Fibroblast of upper back skin (primary cell): ENCODE measurements around the gene FAM229A.
"Not testable (repeated sequence)": the region's sequence is repeated elsewhere in the genome, so short reads cannot be mapped to it uniquely, and the experiment has no call there.

Experiments used
- DNase-seq: peaks from one replicate; pipeline ENCODE4 v3.0.0-alpha.2; 2013

The FAM229A gene

DNA sequence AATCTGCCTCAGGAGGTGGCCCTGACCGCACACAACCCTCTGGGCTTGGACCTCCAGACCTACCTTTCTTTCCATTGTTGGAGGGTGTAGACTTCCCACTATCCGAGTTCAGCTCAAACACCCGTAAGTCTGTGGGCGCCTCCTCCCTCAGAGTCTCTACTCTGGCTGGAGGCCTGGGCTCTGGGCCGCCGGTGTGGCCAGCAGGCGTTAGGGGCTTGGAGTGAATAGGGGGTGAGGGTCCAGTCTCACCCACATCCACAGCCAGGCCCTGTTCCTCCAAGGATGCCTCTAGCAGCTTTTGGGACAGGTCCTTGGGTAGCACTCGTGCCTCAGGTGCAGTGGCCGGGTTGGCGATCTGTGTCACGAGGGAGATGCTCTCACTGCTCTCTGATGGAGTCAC lies 13.9 kb upstream of the FAM229A start:
- no peak for DNase-seq

DNA sequence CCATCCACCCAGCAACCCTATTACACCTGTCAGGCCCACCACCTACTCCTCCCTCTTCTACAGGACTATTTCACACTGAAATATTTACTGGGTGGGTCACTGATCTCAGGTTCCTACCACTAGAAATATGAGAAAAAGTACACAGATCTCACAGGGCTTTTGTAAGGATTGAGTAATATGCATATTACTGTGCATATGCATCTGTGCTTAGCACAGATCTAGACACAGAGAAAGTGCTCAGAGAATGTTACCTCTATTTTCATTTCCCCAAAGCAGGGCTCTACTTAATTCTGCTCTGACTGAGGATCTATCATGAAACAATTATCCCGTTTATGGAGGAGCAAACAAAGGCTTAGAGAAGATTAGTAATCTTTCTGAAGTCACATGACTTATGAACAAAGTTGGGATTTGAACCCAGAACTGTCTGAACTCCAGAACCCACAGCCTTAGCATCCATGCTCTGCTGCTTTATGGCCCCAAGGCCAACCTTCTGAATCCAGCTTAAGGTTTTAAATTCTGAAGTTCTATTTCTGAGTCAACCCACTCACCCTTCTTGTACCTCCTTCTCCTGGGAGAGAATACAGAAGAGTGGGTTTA lies 11.8 kb upstream of the FAM229A start:
- no peak for DNase-seq

DNA sequence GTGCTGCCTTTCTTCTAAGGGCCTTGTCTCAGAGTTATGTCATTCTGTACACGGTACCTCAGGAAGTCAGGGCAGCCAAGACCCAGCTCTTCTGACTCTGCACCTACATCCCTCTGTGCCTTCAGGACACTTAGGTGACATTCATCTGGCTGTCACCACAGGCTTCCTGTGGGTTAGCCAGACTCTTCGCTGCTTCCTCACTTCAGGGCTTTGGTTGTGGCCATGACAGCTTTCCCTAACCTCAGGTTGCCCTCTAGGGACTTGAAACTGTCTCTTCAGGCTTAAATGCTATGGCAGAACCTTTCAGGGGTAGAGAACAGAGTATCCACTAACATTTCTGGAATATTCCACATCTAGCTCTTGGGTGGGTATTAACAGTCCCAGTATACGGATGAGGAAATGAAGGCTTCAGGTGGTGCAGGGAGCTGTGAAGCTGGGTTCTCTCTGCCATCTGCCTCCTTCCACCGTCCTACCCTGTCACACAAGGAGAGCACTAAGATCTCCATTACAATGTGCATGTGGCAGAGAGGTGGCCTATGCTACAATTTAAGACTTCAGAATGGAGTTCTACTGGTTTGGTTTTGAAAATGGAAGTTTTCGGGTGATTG lies 10.0 kb upstream of the FAM229A start:
- DNase-seq, result no peak

DNA sequence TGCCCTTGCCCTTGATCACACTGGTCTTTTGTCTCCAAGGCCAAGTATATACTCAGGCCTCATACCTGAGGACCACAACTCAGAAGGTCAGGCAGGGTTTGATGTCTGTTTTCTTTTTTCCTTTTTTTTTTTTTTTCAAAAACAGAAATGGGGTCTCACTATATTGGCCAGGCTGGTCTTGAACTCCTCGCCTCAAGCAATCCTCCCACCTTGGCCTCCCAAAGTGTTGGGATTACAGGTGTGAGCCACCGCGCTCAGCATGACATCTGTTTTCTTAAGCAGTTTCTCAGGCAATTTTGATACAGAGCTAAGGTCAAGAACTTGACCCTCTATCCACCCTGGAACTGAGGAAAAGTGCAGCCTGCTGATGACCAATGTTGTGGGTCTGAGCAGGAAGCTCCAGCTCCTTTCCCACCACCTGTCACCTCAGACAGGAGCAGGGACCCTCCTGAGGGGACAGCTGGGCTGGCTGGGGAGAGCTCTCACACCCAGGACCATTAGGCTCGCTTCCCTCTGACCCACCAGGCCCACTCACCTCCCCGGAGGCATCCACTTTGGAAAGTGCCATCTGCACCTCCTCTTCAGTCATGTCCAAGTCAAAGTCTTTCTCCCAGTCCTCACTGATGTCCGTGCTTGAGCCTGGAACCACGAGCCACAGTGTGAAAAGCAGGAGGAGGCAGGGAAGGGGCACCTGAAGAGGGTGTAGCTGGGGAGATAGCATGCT lies 5.8 kb upstream of the FAM229A start:
- DNase-seq, result no peak

DNA sequence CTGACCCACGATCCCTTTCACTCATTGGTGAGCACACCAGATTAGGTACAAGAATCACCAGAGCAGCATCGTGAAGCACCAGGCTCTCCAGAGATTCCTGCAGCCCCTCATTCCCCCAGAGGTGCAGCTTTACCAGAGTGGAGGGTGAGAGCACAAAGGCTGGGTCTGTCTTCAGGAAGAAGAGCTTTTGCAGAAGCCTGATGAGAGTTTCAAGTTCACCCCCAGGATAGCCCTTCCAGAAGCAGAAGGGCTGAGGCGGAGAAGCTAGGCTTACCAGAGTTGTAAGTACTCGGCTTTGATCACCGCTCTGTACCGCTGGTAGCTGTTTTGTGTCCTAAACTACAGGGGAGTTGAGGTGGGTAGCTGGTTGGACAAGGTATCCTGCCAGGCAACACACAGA lies 3.2 kb upstream of the FAM229A start:
- no peak for DNase-seq

DNA sequence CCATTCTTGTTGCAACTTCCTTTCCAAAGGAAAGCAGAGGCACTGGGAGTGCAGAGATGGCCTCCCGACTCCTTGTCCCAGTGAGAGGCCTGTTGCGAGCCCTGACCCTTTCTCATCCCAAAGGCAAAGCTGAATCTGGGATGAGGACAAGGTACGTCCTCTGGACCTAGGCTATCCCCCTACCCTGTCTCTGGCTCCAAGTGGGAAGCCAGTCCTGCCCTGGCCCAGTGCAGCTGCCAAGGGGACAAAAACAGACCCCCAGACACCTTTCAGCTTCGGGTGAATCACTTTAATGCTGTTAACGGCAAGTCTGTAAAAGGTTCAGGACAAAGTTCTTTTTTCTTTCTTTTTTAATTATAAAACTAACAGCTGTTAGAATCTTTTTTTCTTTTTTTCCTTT lies 2.6 kb upstream of the FAM229A start:
- DNase-seq, result no peak

DNA sequence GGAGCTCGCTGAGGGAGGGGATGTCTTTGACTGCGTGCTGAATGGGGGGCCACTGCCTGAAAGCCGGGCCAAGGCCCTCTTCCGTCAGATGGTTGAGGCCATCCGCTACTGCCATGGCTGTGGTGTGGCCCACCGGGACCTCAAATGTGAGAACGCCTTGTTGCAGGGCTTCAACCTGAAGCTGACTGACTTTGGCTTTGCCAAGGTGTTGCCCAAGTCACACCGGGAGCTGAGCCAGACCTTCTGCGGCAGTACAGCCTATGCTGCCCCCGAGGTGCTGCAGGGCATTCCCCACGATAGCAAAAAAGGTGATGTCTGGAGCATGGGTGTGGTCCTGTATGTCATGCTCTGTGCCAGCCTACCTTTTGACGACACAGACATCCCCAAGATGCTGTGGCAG lies 1.4 kb upstream of the FAM229A start:
- no peak for DNase-seq

DNA sequence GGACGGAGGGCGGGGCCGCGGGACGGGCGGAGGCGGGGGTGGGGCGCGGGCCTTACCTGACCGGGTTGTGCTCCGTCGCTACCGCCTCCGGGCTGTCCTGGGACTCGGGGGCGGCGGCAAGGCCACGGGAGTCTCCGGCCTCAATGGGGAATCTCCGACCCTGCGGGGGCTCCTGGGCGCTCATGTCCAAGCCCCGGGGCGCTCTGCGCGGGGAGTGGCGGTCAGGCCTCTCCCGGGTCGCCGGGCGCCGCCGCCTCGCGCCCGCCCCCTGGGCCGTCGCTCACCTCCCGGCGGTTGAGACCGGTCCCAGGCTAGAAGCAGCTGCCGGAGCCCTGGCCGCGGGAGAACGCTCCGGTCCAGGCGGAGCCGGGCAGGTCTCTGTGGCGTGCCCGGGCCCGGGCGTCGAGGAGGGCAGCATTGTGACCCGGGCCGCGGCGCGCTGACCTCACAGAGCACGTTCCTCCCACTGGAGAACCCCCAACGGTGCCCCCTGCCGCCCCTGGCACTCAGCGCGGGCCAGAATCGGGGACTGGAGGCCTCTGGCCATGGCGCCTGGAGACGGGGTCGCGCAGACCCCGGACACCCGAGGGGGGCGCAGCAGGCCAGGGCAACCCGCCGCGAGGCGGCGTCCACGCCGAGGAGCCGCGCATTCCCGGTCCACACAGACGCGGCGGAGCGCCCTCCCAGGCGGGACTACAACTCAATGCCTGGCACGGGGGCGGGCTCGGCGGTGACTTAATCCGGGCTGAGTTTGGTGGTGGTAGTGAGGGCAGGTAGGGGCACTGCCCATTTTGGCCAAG lies 411 bp downstream of the FAM229A start:
- peak; percentile 26 for DNase-seq

DNA sequence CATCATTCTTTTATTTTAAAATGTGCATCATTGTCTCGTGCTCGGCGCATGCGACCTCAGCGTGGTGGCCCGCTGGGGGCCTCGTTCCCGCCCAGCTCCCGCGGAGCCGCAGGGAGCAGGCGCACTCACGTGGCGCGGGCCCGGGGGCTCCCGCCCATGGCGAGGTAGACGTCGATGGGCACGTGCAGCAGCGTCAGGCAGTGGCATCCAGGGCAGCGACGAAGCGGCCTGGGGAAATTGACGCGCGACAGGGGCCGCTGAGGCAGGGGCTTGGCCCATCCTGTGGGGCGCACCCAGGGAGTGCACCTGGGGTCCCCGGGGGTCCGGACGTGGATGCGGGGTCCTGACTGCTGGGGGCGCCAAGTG lies 994 bp downstream of the FAM229A start:
- DNase-seq, result no peak

DNA sequence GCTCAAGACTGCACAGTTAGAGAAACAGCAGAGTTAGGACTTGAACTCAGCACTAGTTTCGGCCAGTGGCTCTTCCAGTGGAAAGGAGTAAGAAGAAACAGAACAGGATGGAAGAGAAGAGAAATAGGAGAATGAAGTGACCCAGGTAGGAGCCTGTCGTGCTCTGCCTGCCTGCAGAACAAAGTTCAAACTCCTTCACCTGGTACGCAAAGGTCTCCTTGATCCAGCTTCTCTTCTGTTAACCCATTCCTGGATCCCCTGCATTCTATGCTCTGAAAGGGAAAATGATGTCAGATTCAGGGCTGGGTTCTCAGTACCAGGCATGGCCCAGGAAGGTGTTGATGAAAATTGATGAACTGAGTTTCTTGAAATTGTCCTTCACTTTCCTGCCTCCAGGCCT lies 3.9 kb downstream of the FAM229A start:
- DNase-seq, result no peak

DNA sequence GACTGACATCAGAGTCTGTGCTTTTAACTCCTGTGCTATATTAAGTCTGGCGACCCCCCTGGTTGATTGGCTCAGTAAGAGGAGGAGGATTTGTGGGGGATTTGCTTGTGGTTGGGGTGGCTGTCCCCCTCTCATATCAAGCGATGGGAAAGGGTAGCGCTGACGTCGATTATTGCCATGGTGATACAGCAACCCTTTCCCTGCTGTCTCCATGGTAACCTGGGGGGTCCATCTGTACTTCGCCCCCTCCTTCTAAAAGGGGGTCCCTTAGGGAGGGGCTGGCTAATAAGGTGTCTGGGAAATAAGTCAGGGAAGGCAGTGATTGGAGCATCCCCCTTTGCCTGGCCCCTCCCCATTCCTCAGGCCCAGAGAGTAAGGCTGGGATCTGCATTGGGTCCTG lies 4.7 kb downstream of the FAM229A start:
- no peak for DNase-seq

DNA sequence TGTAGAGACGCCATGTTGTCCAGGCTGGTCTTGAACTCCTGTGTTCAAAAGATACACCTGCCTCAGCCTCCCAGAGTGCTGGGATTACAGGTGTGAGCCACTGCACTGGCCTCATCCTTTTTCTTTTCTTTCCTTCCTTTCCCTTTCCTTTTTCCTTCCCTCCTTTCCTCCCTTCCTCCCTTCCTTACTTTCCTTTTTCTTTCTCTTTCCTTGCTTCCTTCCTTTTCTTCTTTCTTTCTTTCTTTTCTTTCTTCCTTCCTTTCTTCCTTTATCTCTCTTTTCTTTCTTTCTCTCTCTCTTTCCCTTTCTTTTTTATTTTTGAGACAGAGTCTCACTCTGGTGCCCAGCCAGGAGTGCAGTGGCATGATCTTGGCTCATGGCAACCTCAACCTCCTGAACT lies 5.8 kb downstream of the FAM229A start:
- no peak for DNase-seq

DNA sequence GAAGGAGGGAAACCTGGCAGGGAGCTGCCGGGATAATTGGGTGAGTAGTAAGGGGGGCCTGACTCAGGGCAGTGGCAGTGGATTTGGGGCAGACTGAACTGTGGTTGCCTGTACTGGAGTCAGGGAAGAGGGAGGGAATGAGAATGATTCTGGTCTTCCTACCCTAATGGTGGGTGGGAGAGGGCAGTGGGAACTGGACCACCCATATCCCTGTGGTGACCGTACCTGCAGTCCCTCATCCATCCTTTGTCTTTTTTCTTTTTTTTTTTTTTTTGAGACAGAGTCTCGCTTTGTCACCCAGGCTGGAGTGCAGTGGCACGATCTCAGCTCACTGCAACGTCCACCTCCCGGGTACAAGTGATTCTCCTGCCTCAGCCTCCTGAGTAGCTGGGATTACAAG lies 6.5 kb downstream of the FAM229A start:
- DNase-seq, result not testable (repeated sequence)

DNA sequence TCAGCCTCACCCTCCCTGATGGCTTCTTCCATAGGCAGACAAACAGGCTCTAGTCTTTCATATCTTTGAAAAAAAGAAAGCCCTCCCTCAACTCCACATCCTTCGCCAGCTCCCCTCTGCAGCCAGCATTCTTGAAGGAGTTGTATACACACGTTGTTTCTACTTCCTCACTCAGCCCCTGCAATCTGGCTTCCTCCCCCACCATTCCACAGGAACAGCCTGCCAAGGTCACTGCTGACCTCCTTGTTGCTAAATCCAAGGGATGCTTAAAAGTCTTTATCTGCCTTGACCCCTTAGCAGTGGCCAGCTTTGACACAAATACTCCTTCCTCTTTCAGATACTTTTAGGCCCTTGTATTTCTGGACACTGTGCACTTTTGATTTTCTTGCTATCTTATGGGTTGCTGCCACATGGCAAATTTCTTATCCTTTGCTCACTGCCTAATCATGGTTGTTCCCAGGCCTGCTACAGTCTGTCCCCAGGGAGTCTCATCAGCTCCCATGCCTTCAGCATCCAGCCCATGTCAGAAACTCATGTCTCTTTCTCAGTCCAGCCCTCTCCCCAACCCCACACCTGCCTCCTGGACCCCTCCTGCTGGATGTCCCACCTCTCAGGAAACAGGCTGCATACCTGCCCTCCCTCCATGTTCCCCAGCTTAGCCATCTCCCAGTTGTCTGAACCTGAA lies 8.3 kb downstream of the FAM229A start:
- DNase-seq, result peak; percentile 41

DNA sequence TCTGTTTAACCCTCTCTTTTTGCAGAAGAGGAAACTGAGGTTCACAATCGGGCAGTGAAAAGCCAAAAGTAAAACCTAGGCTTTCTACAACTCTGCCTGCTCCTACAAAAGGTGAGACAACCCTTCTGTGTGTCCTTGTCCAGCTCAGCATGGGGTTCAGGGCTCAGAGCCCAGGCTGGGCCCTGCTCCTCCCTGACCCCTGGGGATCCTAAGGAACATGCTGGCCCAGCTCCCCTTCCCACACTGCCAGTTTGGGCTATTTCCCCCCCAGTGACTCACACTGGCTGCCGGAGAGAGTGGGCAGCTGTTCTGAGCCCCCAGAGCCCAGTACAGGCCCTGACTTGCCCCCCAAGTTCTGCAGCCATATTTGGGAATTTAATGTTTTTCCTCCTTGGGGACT lies 8.9 kb downstream of the FAM229A start:
- no peak for DNase-seq

DNA sequence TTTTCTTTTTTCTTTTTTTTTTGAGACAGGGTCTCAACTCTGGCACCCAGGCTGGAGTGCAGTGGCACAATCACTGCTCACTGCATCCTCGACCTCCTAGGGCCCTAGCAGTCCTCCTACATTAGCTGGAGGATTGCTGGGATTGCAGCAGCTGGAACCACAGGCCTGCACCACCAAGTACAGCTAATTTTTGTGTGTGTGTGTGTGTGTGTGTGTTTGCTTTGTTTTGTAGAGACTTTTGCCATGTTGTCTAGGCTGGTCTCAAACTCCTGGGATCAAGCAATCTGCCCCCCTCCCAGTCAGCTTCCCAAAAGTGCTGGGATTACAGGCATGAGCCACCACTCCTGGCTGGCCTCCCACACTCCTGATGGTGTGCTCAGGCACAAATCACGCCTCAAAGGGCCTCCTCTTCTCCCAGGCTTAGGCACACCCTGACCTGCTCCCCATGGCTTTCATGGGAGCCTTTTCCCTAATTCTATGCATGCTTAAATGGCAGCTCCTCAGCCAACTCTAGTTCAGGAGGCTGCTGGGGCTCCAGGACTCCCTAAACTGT lies 9.4 kb downstream of the FAM229A start:
- no peak for DNase-seq

DNA sequence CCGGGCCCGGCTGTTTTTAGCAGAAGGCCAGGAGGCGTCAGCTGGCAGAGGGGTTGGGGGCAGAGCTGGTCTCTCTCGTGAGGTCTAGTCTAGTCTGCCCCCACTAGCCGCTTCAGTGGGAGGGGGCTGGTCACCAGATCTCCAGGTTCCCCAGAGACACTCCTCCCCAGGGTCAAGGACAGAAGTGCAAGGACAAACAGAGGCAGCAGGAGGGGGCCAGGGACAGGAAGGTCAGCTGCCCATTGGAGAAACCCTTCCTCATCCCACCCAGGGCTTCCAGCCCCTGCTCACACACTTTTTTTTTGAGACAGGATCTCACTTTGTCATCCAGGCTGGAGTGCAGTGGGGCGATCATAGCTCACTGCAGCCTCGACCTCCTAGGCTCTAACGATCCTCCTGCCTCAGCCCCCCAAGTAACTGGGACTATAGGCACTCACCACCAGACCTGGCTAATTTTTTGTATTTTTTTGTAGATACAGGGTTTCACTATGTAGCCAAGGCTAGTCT lies 10.0 kb downstream of the FAM229A start:
- no peak for DNase-seq

DNA sequence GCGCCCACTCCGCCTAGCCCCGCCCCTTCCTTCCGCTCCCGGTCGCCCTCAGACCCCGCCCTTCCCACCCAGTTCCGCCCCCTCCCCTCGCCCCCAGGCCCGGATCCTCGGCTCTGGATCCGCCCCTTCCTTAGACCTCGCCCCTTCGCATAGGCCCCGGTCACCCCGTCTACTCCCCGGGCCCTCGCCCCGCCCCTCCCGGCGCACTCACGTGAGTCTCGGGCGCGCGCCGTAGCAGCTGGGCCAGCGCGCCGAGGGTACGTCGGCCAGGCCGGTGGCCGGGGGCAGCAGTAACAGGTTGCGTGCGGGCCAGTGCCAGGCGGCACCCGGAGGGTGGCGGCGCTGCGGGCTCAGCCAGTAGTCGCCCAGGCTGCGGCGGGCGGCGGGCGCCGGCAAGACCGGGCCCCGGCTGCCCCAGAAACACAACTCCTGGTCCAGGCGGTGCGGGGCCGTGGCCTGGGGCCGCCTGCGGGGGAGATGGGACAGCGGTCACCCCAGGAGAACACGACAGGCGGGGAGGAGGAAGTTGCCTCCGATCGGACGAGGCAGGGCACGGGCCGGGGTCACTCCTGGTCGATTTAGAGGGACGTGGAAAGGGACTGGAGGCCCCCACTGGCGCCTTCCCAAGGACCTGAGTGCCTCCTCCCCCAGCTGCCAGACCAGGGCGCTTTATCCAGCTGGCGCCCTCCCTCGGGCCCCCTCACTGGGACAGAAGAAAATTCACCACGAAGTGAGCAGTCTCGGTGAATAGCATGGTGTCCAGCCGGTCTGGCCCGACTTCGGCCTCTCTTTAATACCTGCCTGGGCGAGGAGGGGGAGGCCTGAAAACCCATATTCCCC lies 10.7 kb downstream of the FAM229A start:
- peak; percentile 93 for DNase-seq

DNA sequence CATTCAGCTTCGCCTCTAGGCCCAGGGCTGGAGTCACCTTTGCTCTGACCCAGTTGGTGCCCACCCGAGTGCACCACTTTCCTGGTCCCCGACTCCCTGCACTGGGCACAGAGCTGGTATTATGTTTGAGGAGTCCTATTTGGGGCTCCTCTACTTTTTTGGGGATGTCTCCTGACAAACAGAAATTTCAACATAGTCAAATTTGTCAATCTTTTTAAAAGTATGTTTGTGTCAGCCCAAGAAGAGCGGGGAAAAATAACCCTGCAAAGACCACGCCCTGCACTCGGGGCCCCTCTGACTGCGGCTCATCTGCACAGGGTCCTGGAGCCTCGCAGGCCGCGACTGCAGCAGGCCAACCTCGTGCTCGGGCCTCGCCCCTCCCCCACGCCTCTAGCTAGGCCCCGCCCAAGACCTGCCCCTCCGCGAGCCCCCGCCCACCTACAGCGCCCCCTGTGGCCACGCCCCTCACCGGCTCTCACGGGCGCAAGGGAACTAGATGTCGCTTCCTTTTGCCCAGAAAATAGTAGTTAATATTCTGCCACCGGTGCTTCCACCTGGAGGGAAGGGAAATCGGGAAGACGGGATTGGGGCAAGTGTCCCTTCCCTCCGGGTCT lies 11.4 kb downstream of the FAM229A start:
- DNase-seq, result no peak

DNA sequence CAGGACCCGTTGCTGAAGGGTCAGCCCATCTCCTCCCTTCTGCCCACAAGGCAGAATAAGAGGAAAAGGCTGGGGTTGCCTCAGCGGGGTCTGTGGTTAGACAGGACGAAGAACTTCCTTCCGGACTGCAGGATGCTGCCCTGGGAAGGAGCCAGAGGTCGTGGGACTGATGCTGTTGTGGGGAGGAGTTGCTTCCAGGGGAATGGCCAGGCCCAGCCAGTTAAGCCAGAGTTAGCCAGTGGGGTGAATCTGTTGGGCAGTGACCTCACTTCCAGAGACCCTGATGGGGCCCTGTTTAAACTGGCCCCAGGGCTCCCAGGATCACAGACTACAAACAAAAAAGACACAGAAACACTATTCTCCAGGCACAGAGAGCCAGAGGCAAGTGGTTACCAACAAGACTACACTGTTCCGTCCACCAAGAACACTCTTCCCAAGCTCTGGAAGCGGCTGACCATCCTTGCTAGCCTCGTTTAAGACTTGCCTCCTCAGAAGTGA lies 13.0 kb downstream of the FAM229A start:
- no peak for DNase-seq

DNA sequence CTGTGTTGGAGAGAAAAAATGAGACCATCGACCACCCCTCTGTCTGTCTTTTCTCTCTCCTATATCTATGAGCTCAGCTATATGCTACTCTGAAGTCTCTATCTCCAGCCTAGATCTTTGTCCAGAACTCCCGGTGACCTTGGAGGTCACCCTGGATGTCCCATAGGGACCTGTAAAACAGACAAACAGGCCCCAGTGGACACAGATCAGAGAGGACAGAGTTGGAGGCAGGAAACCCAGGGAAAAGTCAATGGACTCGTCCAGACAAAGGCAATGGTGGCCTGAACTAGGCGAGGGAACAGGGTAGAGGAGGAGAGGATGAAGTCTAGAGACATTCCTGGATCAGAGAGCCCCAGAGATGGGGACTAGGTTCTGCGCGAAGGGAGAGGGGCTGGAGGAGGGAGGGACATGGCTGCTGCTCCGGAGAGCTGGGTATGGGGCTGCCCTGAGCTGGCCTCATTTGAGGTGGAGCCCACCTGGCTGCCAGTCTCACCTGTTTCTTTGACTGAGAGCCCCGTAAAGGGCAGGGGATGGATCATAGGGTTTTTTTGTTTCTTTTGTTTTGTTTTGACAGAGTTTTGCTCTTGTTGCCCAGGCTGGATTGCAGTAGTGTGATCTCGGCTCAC lies 15.6 kb downstream of the FAM229A start:
- no peak for DNase-seq
